Epithelial cell of proximal tubule (primary cell): ENCODE data around the gene UBC. TPM values are rescaled to one million over a fixed set of nuclear protein-coding genes. Genes with fewer than 3 reads are reported as not detected.
"Not testable (repeated sequence)": the region's sequence is repeated elsewhere in the genome, so short reads cannot be mapped to it uniquely, and the experiment has no call there.

ENCODE experiments used
- DNase-seq: peaks from one replicate; pipeline ENCODE4 v3.0.0-alpha.2; 2011; ENCODE audit warnings: low read depth
- H3K4me3 ChIP-seq: 2 replicates; pipeline ENCODE4 v1.5.1; 2011; ENCODE audit warnings: low read depth, mild to moderate bottlenecking, low read length
- CTCF ChIP-seq: conservative IDR thresholded peaks from 2 replicates; pipeline ENCODE4 v1.5.1; 2012; ENCODE audit warnings: low read depth, mild to moderate bottlenecking, low read length
- total RNA-seq: library from RNA; depleted of rRNA; stranded (reverse); fragments of >200 nt; gene quantifications from 2 replicates; pipeline ENCODE4 v1.2.3, GENCODE V29; 2015

UBC gene
- total RNA-seq, 1 donor from 2014 or later: 827 TPM

- peak overlapping the region; percentile 60 for H3K4me3 ChIP-seq
- TF ChIP-seq CTCF: no peak
- no peak for DNase-seq
These were observed 3.6 kb downstream of the UBC start for GRCh38 chr12:124910561-124911478.

- no peak for TF ChIP-seq CTCF
- peak overlapping the region; percentile 60 for H3K4me3 ChIP-seq
- peak; percentile 61 for DNase-seq
These were observed 4.5 kb downstream of the UBC start for GRCh38 chr12:124909831-124910560.

- peak; percentile 86 for DNase-seq
These were observed 7.7 kb downstream of the UBC start for GRCh38 chr12:124906606-124907261.

GRCh38 chr12:124904306-124905098 is 9.9 kb downstream of the UBC start:
- DNase-seq: no peak
- H3K4me3 ChIP-seq: peak overlapping the region; percentile 7
- no peak for TF ChIP-seq CTCF

More at GRCh38 chr12:124906606-124907261, 7.7 kb downstream of the UBC start:
- no peak overlapping the region for H3K4me3 ChIP-seq
- peak; percentile 100 for TF ChIP-seq CTCF

GRCh38 chr12:124902916-124903315 is 11.5 kb downstream of the UBC start:
- no peak for DNase-seq
- H3K4me3 ChIP-seq: no peak overlapping the region
- TF ChIP-seq CTCF: no peak

GRCh38 chr12:124901003-124901402 is 13.4 kb downstream of the UBC start:
- no peak for DNase-seq
- no peak for TF ChIP-seq CTCF
- H3K4me3 ChIP-seq: no peak overlapping the region

GRCh38 chr12:124900345-124900795 is 14.1 kb downstream of the UBC start:
- not testable (repeated sequence) for H3K4me3 ChIP-seq, DNase-seq
